A673 (cell line): ENCODE measurements around the gene KCNIP1. TPM values are rescaled to one million over a fixed set of nuclear protein-coding genes. Genes with fewer than 3 reads are reported as not detected.

Experiments used
- BruUV-seq: library from RNA; stranded (reverse); fragments of 400-500 nt; replicated peaks from 2 replicates; lab custom pipeline; 2021; lab: Mats Ljungman, UMichigan
- CTCF ChIA-PET: fragments of 300-600 bp; sonication (Branson Sonifier 250); formaldehyde crosslinking; loops from one replicate; lab custom pipeline; 2022; ENCODE audit warnings: antibody characterized with exemption; lab: Charles Lee
- POLR2A ChIA-PET: fragments of 300-600 bp; sonication (Branson Sonifier 250); formaldehyde crosslinking; loops from one replicate; lab custom pipeline; 2022; ENCODE audit warnings: antibody characterized with exemption; ENCODE audit not compliant: low non-redundant PET; lab: Charles Lee
- DNase-seq: peaks from one replicate; pipeline ENCODE4 v3.0.0-alpha.2; 2015; ENCODE audit warnings: low spot score
- H3K27ac ChIP-seq: fragments of 200-600 bp; sonication (generic); 2 replicates; pipeline ENCODE4 v1.5.1; 2016; ENCODE audit warnings: mixed run types, low read depth, mild to moderate bottlenecking, mixed read lengths, antibody characterized with exemption, low read length; ENCODE audit not compliant: poor library complexity, severe bottlenecking
- H3K27me3 ChIP-seq: fragments of 200-600 bp; sonication (generic); replicated peaks from 2 replicates; pipeline ENCODE4 v1.6.1; 2017; ENCODE audit warnings: mixed run types, low read depth, mild to moderate bottlenecking, mixed read lengths, antibody characterized with exemption, low read length; ENCODE audit not compliant: insufficient read depth, poor library complexity
- H3K36me3 ChIP-seq: fragments of 200-600 bp; sonication (generic); 2 replicates; pipeline ENCODE4 v1.6.1; 2016; ENCODE audit warnings: mixed run types, mild to moderate bottlenecking, mixed read lengths, antibody characterized with exemption, low read length; ENCODE audit not compliant: insufficient read depth, poor library complexity, severe bottlenecking
- H3K4me1 ChIP-seq: fragments of 200-600 bp; sonication (generic); 2 replicates; pipeline ENCODE4 v1.6.1; 2017; ENCODE audit warnings: mixed run types, mild to moderate bottlenecking, mixed read lengths, antibody characterized with exemption, low read length; ENCODE audit not compliant: insufficient read depth, poor library complexity, severe bottlenecking
- H3K4me3 ChIP-seq: fragments of 200-600 bp; sonication (generic); 2 replicates; pipeline ENCODE4 v1.5.1; 2016; ENCODE audit warnings: low read depth, mixed run types, mild to moderate bottlenecking, mixed read lengths, low read length; ENCODE audit not compliant: poor library complexity, severe bottlenecking
- H3K9me3 ChIP-seq: fragments of 200-600 bp; sonication (generic); 2 replicates; pipeline ENCODE4 v1.6.1; 2016; ENCODE audit warnings: mixed run types, low read depth, mild to moderate bottlenecking, mixed read lengths, antibody characterized with exemption, low read length; ENCODE audit not compliant: poor library complexity, severe bottlenecking
- EZH2 ChIP-seq: fragments of 200-600 bp; sonication (generic); IDR thresholded peaks from 2 replicates; pipeline ENCODE4 v1.6.1; 2017; ENCODE audit warnings: borderline replicate concordance, low read depth, mild to moderate bottlenecking, mixed read lengths, antibody characterized with exemption, low read length; ENCODE audit not compliant: poor library complexity, severe bottlenecking
- intact Hi-C: fragments of 100-400 bp; cut with micrococcal nuclease; formaldehyde crosslinking; loops from one replicate; pipeline ENCODE4 v1.10.0; 2022; ENCODE audit not compliant: unreplicated experiment
- total RNA-seq: library from RNA; stranded (reverse); gene quantifications from 2 replicates; pipeline ENCODE4 v1.2.3, GENCODE V29; 2021
- TF ChIP-seq, protein P1 (sequence below): fragments of 300-800, 200-600 bp; sonication (generic); conservative IDR thresholded peaks from 2 replicates; pipeline ENCODE4 v1.5.1; 2017; ENCODE audit warnings: low read depth, mild to moderate bottlenecking, antibody characterized with exemption, low read length, moderate library complexity, mixed read lengths

Gene KCNIP1
- total RNA-seq, 1 experiment from 2014 or later, result 3.7 TPM

DNA sequence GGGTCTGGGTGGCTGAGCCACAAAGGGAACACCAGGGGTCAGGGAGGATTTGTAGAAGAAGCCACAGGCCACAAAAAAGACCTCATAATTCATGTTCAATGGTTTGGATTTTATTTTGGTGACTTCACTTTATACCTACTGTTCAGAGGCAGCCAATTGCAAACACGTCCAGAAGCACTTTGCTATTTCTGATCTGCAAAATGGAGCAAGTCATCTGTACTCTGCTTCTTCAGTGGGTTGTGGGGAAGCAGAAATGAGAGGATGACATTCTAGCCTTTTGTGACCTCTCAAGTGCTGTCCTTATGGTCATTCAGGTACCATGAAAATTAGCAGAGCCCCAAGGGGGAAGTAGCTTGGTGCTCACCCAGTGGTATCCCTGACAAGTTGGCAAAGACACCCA lies 2.5 kb upstream of the KCNIP1 start:
- peaks cover 10% of the 10 kb centered on the region for H3K27me3 ChIP-seq
- no peaks in the 10 kb centered on the region for H3K4me1 ChIP-seq
- no peaks in the 10 kb centered on the region for H3K36me3 ChIP-seq
- CTCF ChIA-PET, result no interaction called here
- H3K27ac ChIP-seq, result no peak overlapping the region
- no peak overlapping the region for H3K4me3 ChIP-seq
- intact Hi-C loops, result no loop called here
- no TSS peak for BruUV-seq
- DNase-seq, result no peak
- H3K9me3 ChIP-seq, result no peaks in the 10 kb centered on the region
- TF ChIP-seq, protein P1, sequence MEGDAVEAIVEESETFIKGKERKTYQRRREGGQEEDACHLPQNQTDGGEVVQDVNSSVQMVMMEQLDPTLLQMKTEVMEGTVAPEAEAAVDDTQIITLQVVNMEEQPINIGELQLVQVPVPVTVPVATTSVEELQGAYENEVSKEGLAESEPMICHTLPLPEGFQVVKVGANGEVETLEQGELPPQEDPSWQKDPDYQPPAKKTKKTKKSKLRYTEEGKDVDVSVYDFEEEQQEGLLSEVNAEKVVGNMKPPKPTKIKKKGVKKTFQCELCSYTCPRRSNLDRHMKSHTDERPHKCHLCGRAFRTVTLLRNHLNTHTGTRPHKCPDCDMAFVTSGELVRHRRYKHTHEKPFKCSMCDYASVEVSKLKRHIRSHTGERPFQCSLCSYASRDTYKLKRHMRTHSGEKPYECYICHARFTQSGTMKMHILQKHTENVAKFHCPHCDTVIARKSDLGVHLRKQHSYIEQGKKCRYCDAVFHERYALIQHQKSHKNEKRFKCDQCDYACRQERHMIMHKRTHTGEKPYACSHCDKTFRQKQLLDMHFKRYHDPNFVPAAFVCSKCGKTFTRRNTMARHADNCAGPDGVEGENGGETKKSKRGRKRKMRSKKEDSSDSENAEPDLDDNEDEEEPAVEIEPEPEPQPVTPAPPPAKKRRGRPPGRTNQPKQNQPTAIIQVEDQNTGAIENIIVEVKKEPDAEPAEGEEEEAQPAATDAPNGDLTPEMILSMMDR, result no peak
- TF ChIP-seq EZH2, result no peak
- POLR2A ChIA-PET, result no interaction called here

DNA sequence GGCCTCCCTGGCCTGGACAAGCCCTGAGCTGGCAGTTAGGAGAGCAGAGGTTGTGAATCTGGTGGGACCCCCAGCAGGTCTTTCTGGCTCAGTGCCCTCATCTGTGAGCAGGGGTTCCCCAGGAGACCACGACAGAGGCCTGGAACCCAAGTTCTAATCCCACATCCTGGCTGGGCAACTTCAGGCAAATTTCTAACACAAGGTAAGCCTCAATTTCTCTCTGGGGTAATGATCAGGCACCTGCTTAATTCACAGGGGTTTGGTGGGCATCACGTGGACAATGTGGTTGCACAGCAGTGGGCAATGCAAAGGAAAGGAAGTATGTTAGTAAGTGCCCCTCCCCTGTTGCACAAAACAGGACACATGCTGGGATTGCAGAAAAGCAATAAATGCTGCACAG lies 1.9 kb upstream of the KCNIP1 start:
- no peak overlapping the region for H3K4me3 ChIP-seq
- intact Hi-C loops, result no loop called here
- H3K9me3 ChIP-seq, result no peaks in the 10 kb centered on the region
- ChIA-PET CTCF (no interaction called here), POLR2A (no interaction called here)
- H3K36me3 ChIP-seq, result no peaks in the 10 kb centered on the region
- BruUV-seq, result no TSS peak
- no peaks in the 10 kb centered on the region for H3K4me1 ChIP-seq
- DNase-seq, result no peak
- TF ChIP-seq EZH2, result no peak
- TF ChIP-seq, protein P1, result no peak
- peaks cover 10% of the 10 kb centered on the region for H3K27me3 ChIP-seq
- no peak overlapping the region for H3K27ac ChIP-seq

GRCh38 chr5:170504616-170505266 lies 921 bp downstream of the KCNIP1 start:
- intact Hi-C loops, result no loop called here
- Histone ChIP-seq H3K4me3 (no peak overlapping the region), H3K27ac (no peak overlapping the region), H3K9me3 (no peaks in the 10 kb centered on the region), H3K4me1 (no peaks in the 10 kb centered on the region), H3K27me3 (peaks cover 10% of the 10 kb centered on the region), H3K36me3 (no peaks in the 10 kb centered on the region)
- TF ChIP-seq, protein P1, result no peak
- TF ChIP-seq EZH2, result no peak
- ChIA-PET POLR2A (no interaction called here), CTCF (no interaction called here)
- BruUV-seq, result no TSS peak
- DNase-seq, result no peak
